WTC11 (cell line): ENCODE results near the gene TOP2A. TPM values are rescaled to one million over a fixed set of nuclear protein-coding genes. Genes with fewer than 3 reads are reported as not detected.

Source experiments
- ATAC-seq: fragments of 200-7000 bp; cut with Tn5 transposase; 2 replicates; pipeline ENCODE4 v1.10.0; 2021; ENCODE audit warnings: mild to moderate bottlenecking, moderate library complexity
- CTCF ChIA-PET: fragments of 300-600 bp; sonication (Branson Sonifier 250); formaldehyde crosslinking; loops from one replicate; lab custom pipeline; 2021; ENCODE audit warnings: antibody characterized with exemption; lab: Charles Lee
- POLR2A ChIA-PET: fragments of 350-600 bp; sonication (Branson Sonifier 250); formaldehyde crosslinking; loops from one replicate; lab custom pipeline; 2021; ENCODE audit warnings: antibody characterized with exemption; lab: Charles Lee
- DNase-seq: peaks from one replicate; pipeline ENCODE4 v3.0.0; 2021; ENCODE audit warnings: low spot score
- H3K27ac Mint-ChIP-seq: 2 replicates; pipeline ENCODE4 v1.8.0; 2021; ENCODE audit warnings: mixed read lengths
- H3K27me3 Mint-ChIP-seq: 2 replicates; pipeline ENCODE4 v1.8.0; 2021; ENCODE audit warnings: low read depth, mild to moderate bottlenecking, moderate library complexity, mixed read lengths
- H3K36me3 Mint-ChIP-seq: 2 replicates; pipeline ENCODE4 v1.8.0; 2021; ENCODE audit warnings: mixed read lengths
- H3K4me1 Mint-ChIP-seq: 2 replicates; pipeline ENCODE4 v1.8.0; 2022; ENCODE audit warnings: mixed read lengths
- H3K4me3 Mint-ChIP-seq: 2 replicates; pipeline ENCODE4 v1.8.0; 2021; ENCODE audit warnings: mild to moderate bottlenecking, moderate library complexity, mixed read lengths
- H3K9me3 Mint-ChIP-seq: 2 replicates; pipeline ENCODE4 v1.8.0; 2021; ENCODE audit warnings: mixed read lengths
- ATF1 ChIP-seq: sonication (generic); formaldehyde crosslinking; IDR thresholded peaks from 2 replicates; pipeline ENCODE4 v1.8.1; 2023; ENCODE audit warnings: mild to moderate bottlenecking, moderate library complexity, missing genetic modification reagents
- CBFB ChIP-seq: sonication (generic); formaldehyde crosslinking; IDR thresholded peaks from 2 replicates; pipeline ENCODE4 v1.8.1; 2022; ENCODE audit warnings: mild to moderate bottlenecking, low read depth, missing genetic modification reagents
- ELF4 ChIP-seq: sonication (generic); formaldehyde crosslinking; IDR thresholded peaks from 2 replicates; pipeline ENCODE4 v1.8.1; 2022; ENCODE audit warnings: low read depth, mild to moderate bottlenecking, moderate library complexity, missing genetic modification reagents
- ETV6 ChIP-seq: sonication (generic); formaldehyde crosslinking; IDR thresholded peaks from 2 replicates; pipeline ENCODE4 v1.8.1; 2022; ENCODE audit warnings: mild to moderate bottlenecking, missing genetic modification reagents
- FOXP4 ChIP-seq: sonication (generic); formaldehyde crosslinking; IDR thresholded peaks from 2 replicates; pipeline ENCODE4 v1.8.0; 2022; ENCODE audit warnings: mild to moderate bottlenecking, missing genetic modification reagents
- GRHL2 ChIP-seq: fragments of 250-450 bp; sonication (Bioruptor Pico); IDR thresholded peaks from 2 replicates; pipeline ENCODE4 v1.8.0; 2022; ENCODE audit warnings: mild to moderate bottlenecking, moderate library complexity; ENCODE audit not compliant: insufficient replicate concordance, severe bottlenecking
- IRF2 ChIP-seq: sonication (generic); formaldehyde crosslinking; IDR thresholded peaks from 2 replicates; pipeline ENCODE4 v1.8.0; 2022; ENCODE audit warnings: low read depth, missing genetic modification reagents, borderline replicate concordance
- MLX ChIP-seq: sonication (generic); formaldehyde crosslinking; IDR thresholded peaks from 2 replicates; pipeline ENCODE4 v1.8.1; 2023; ENCODE audit warnings: mild to moderate bottlenecking, missing genetic modification reagents, moderate library complexity
- NFATC4 ChIP-seq: fragments of 250-450 bp; sonication (Bioruptor Pico); IDR thresholded peaks from 2 replicates; pipeline ENCODE4 v1.9.0; 2021; ENCODE audit warnings: mild to moderate bottlenecking
- NFYB ChIP-seq: sonication (generic); formaldehyde crosslinking; conservative IDR thresholded peaks from 2 replicates; pipeline ENCODE4 v1.8.0; 2022; ENCODE audit warnings: low read depth, missing genetic modification reagents
- NR1H2 ChIP-seq: sonication (generic); formaldehyde crosslinking; IDR thresholded peaks from 2 replicates; pipeline ENCODE4 v1.9.0; 2021; ENCODE audit warnings: mild to moderate bottlenecking, moderate library complexity, missing genetic modification reagents
- SMAD3 ChIP-seq: sonication (generic); formaldehyde crosslinking; IDR thresholded peaks from 2 replicates; pipeline ENCODE4 v1.8.0; 2022; ENCODE audit warnings: missing genetic modification reagents, mild to moderate bottlenecking, borderline replicate concordance
- TCF7 ChIP-seq: sonication (generic); formaldehyde crosslinking; IDR thresholded peaks from 2 replicates; pipeline ENCODE4 v1.8.0; 2022; ENCODE audit warnings: mild to moderate bottlenecking, low read depth, missing genetic modification reagents, moderate library complexity
- ZNF671 ChIP-seq: fragments of 250-450 bp; sonication (Bioruptor Pico); IDR thresholded peaks from 2 replicates; pipeline ENCODE4 v1.8.0; 2021; ENCODE audit warnings: mild to moderate bottlenecking
- total RNA-seq: library from RNA; stranded (reverse); gene quantifications from 3 replicates; pipeline ENCODE4 v1.2.3, GENCODE V29; 2021
- TF ChIP-seq, protein P1 (sequence below): fragments of 250-450 bp; sonication (Bioruptor Pico); conservative IDR thresholded peaks from 2 replicates; pipeline ENCODE4 v1.9.0; 2021; ENCODE audit warnings: mild to moderate bottlenecking
- TF ChIP-seq, protein P2 (sequence below): fragments of 250-450 bp; sonication (Bioruptor Pico); IDR thresholded peaks from 2 replicates; pipeline ENCODE4 v1.9.0; 2021; ENCODE audit warnings: mild to moderate bottlenecking
- TF ChIP-seq, protein P3 (sequence below): sonication (generic); formaldehyde crosslinking; IDR thresholded peaks from 2 replicates; pipeline ENCODE4 v1.8.1; 2023; ENCODE audit warnings: mild to moderate bottlenecking, missing genetic modification reagents
- TF ChIP-seq, protein P4 (sequence below): sonication (generic); formaldehyde crosslinking; IDR thresholded peaks from 2 replicates; pipeline ENCODE4 v1.8.0; 2023; ENCODE audit warnings: mild to moderate bottlenecking, missing genetic modification reagents

TOP2A gene
- total RNA-seq, 1 experiment from 2014 or later, result 307 TPM

DNA sequence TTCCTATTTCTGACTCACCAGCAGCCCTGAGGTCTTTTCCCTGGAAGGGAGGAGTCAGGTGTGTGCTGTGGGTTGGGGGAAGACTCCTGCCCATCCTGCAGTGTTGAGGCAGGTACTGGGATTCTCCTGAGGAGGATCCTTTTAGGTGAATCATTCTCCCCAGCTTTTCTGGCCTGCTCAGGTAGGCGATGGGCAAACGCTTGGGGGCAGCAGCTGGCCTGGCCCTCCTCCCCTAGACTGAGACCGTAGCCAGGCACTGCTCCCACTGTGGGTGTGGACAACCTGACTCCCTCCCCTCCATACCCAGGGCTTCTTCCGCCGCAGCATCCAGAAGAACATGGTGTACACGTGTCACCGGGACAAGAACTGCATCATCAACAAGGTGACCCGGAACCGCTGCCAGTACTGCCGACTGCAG is 68.2 kb downstream of the TOP2A start:
- ATAC-seq (no peak), DNase-seq (no peak)
- CTCF ChIA-PET, result interaction anchor here (2.2 kb wide), 1 partner anchor 9 kb away, joined by 8 read pairs; no protein-coding TSS in a partner anchor
- H3K4me3 Mint-ChIP-seq, result no peak overlapping the region
- no peaks in the 10 kb centered on the region for H3K9me3 Mint-ChIP-seq
- peaks cover 79% of the 10 kb centered on the region for H3K4me1 Mint-ChIP-seq
- POLR2A ChIA-PET, result no interaction called here
- TF ChIP-seq FOXP4 (CRISPR knock-in tag) (no peak), ELF4 (CRISPR knock-in tag) (no peak), NFYB (CRISPR knock-in tag) (no peak)
- TF ChIP-seq, protein P1, sequence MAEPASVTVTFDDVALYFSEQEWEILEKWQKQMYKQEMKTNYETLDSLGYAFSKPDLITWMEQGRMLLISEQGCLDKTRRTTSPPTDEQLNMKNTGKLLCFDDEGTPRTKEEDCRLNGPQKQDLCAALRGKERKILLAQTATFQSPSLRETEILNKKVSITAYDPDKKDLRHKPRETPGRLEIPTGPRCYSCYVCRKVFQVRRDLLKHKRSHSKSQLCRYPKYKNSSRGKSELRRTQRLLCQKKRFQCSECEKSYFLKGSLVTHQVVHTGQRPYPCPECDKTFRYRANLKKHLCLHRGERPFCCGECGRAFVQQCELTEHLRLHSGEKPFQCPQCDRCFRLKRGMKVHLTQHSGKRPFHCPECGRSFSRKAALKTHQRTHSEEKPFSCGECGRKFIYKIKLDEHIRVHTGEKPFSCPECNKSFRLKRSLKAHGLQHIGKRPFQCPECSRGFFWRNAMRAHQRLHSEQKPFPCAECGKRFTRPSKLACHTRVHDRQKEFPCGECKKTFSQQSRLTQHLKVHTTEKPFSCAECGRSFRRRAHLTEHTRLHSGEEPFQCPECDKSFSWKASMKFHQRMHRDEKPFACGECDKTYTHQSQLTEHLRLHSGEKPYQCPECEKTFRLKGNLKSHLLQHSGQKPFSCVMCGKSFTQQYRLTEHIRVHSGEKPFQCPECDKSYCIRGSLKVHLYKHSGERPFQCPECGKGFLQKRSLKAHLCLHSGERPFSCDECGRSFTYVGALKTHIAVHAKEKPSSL (CRISPR knock-in tag), result no peak
- H3K27ac Mint-ChIP-seq, result no peak overlapping the region
- peaks cover 32% of the 10 kb centered on the region for H3K27me3 Mint-ChIP-seq
- H3K36me3 Mint-ChIP-seq, result peaks cover 16% of the 10 kb centered on the region

DNA sequence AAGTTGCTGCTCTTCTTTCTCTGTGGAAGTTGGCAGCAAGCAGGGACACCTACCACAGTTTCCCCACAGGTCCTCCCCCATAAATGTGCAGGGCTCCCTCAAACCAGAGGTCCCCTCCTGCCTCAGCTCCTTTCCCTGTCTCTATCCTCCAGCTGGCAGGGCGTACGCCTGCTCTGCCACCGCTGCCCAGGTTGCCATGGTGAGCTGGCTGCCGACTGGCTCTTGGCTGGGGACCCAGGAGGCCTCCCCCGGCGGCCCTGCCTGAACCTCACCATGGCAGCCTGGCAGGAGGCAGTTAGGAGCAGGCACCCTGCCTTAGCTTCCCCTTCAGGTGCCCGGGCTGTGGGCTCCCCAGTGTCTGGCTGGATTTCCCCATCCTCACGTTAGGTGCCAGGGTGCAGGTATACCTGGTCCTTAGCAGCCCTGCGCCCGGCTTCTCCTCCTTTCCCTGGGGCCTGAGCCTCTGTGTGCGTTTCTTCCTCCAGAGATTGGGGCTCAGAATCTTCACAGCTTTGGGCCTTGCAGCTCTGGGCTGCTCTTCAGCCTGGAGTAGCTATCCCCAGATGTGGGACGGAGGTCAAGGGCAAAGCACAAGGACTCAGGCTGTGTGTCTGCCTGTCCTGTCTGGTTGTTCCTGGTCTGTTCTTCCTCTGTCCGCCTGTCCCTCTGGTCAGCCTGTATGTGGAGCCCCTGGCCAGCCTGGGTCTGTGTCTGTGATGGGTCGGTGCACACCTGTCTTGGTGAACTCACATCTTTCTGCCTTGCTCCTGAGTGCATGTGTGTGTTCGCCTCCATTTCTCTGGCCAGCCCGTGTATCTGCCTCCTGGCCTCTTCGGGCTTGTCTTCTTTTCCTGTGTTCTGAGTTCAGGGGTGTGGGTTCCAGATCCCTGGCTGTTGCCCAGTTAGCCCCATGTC is 68.9 kb downstream of the TOP2A start:
- no peak for ATAC-seq
- H3K4me1 Mint-ChIP-seq, result peaks cover 80% of the 10 kb centered on the region
- H3K27ac Mint-ChIP-seq, result no peak overlapping the region
- H3K9me3 Mint-ChIP-seq, result no peaks in the 10 kb centered on the region
- no peak overlapping the region for H3K4me3 Mint-ChIP-seq
- TF ChIP-seq ZNF671 (no peak), NR1H2 (CRISPR knock-in tag) (no peak), CBFB (CRISPR knock-in tag) (no peak), SMAD3 (CRISPR knock-in tag) (no peak), NFATC4 (no peak), TCF7 (CRISPR knock-in tag) (no peak), ATF1 (CRISPR knock-in tag) (no peak), GRHL2 (CRISPR knock-in tag) (no peak), IRF2 (CRISPR knock-in tag) (no peak), MLX (CRISPR knock-in tag) (no peak), ETV6 (CRISPR knock-in tag) (no peak)
- TF ChIP-seq, protein P2, sequence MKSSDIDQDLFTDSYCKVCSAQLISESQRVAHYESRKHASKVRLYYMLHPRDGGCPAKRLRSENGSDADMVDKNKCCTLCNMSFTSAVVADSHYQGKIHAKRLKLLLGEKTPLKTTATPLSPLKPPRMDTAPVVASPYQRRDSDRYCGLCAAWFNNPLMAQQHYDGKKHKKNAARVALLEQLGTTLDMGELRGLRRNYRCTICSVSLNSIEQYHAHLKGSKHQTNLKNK (CRISPR knock-in tag), result no peak
- TF ChIP-seq, protein P3, sequence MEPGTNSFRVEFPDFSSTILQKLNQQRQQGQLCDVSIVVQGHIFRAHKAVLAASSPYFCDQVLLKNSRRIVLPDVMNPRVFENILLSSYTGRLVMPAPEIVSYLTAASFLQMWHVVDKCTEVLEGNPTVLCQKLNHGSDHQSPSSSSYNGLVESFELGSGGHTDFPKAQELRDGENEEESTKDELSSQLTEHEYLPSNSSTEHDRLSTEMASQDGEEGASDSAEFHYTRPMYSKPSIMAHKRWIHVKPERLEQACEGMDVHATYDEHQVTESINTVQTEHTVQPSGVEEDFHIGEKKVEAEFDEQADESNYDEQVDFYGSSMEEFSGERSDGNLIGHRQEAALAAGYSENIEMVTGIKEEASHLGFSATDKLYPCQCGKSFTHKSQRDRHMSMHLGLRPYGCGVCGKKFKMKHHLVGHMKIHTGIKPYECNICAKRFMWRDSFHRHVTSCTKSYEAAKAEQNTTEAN (CRISPR knock-in tag), result no peak
- TF ChIP-seq, protein P4, sequence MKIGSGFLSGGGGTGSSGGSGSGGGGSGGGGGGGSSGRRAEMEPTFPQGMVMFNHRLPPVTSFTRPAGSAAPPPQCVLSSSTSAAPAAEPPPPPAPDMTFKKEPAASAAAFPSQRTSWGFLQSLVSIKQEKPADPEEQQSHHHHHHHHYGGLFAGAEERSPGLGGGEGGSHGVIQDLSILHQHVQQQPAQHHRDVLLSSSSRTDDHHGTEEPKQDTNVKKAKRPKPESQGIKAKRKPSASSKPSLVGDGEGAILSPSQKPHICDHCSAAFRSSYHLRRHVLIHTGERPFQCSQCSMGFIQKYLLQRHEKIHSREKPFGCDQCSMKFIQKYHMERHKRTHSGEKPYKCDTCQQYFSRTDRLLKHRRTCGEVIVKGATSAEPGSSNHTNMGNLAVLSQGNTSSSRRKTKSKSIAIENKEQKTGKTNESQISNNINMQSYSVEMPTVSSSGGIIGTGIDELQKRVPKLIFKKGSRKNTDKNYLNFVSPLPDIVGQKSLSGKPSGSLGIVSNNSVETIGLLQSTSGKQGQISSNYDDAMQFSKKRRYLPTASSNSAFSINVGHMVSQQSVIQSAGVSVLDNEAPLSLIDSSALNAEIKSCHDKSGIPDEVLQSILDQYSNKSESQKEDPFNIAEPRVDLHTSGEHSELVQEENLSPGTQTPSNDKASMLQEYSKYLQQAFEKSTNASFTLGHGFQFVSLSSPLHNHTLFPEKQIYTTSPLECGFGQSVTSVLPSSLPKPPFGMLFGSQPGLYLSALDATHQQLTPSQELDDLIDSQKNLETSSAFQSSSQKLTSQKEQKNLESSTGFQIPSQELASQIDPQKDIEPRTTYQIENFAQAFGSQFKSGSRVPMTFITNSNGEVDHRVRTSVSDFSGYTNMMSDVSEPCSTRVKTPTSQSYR (CRISPR knock-in tag), result no peak
- TF ChIP-seq, all 79 proteins: peak for 0
- H3K27me3 Mint-ChIP-seq, result peaks cover 39% of the 10 kb centered on the region
- peaks cover 16% of the 10 kb centered on the region for H3K36me3 Mint-ChIP-seq
- no peak for DNase-seq
- ChIA-PET CTCF (interaction anchor here (0.7 to 2.3 kb wide), 5 partner anchors 9 to 211 kb away, joined by 3 to 20 read pairs (median 6); no protein-coding TSS in a partner anchor), POLR2A (interaction anchor here (0.9 to 1.4 kb wide), 3 partner anchors 31 to 44 kb away, joined by 3 to 6 read pairs (median 4); partner anchors contain the start of gene RARA)
